GM19035 (cell line): Measurements from ENCODE around the gene PRSS38.
"Not testable (repeated sequence)": the region's sequence is repeated elsewhere in the genome, so short reads cannot be mapped to it uniquely, and the experiment has no call there.

Source experiments
- ATAC-seq: cut with Tn5 transposase; IDR thresholded peaks from one replicate; pipeline ENCODE4 v1.9.1; 2021; ENCODE audit not compliant: unreplicated experiment

PRSS38 gene

GRCh38 chr1:227838181-227838580 is 22.7 kb downstream of the PRSS38 start:
- no peak for ATAC-seq

GRCh38 chr1:227841096-227841495 is 25.6 kb downstream of the PRSS38 start:
- ATAC-seq, result no peak

GRCh38 chr1:227844320-227845146 is 29.1 kb downstream of the PRSS38 start:
- ATAC-seq, result no peak

GRCh38 chr1:227845147-227845458 is 29.6 kb downstream of the PRSS38 start:
- no peak for ATAC-seq

- no peak for ATAC-seq
Measured at GRCh38 chr1:227845519-227845918, 30.0 kb downstream of the PRSS38 start.

- ATAC-seq, result no peak
Measured at GRCh38 chr1:227846265-227846858, 30.9 kb downstream of the PRSS38 start.

- not testable (repeated sequence) for ATAC-seq
Measured at GRCh38 chr1:227847046-227847445, 31.6 kb downstream of the PRSS38 start.

GRCh38 chr1:227848430-227848932 is 33.0 kb downstream of the PRSS38 start:
- no peak for ATAC-seq

- no peak for ATAC-seq
Measured at GRCh38 chr1:227849251-227849650, 33.8 kb downstream of the PRSS38 start.

GRCh38 chr1:227854189-227854588 is 38.7 kb downstream of the PRSS38 start:
- no peak for ATAC-seq

GRCh38 chr1:227855687-227856086 is 40.2 kb downstream of the PRSS38 start:
- no peak for ATAC-seq

- no peak for ATAC-seq
Measured at GRCh38 chr1:227856147-227856858, 40.8 kb downstream of the PRSS38 start.

- no peak for ATAC-seq
Measured at GRCh38 chr1:227864882-227865281, 49.4 kb downstream of the PRSS38 start.

GRCh38 chr1:227869279-227869842 is 53.9 kb downstream of the PRSS38 start:
- ATAC-seq, result no peak

- ATAC-seq, result no peak
Measured at GRCh38 chr1:227869851-227870305, 54.4 kb downstream of the PRSS38 start.

- ATAC-seq, result no peak
Measured at GRCh38 chr1:227870366-227870765, 54.9 kb downstream of the PRSS38 start.

- not testable (repeated sequence) for ATAC-seq
Measured at GRCh38 chr1:227871892-227872291, 56.4 kb downstream of the PRSS38 start.

GRCh38 chr1:227877810-227878209 is 62.3 kb downstream of the PRSS38 start:
- not testable (repeated sequence) for ATAC-seq

- ATAC-seq, result no peak
Measured at GRCh38 chr1:227880342-227880924, 65.0 kb downstream of the PRSS38 start.

- ATAC-seq, result no peak
Measured at GRCh38 chr1:227883073-227883520, 67.6 kb downstream of the PRSS38 start.
